ENCODE results near the gene FBXO31.
"Not testable (repeated sequence)": the region's sequence is repeated elsewhere in the genome, so short reads cannot be mapped to it uniquely, and the experiment has no call there.

Gene FBXO31

GRCh38 chr16:87389245-87389644 lies 5.7 kb upstream of the FBXO31 start:
- Histone ChIP-seq H3K9ac (ENCODE audit: insufficient read length, low read depth) (no peak overlapping the region), H3K27me3 (ENCODE audit: insufficient read depth, insufficient read length) (no peaks in the 10 kb centered on the region), H3K9me3 (ENCODE audit: insufficient read depth, low read length) (no peaks in the 10 kb centered on the region), H3K36me3 (ENCODE audit: insufficient read depth, insufficient read length, low read length) (no peaks in the 10 kb centered on the region), H3K4me1 (ENCODE audit: insufficient read depth, insufficient read length) (peaks cover 6% of the 10 kb centered on the region), H3K4me3 (ENCODE audit: insufficient read length, low read depth) (no peak overlapping the region)
- TF ChIP-seq SUZ12 (IDR thresholded peaks at IDR 0.05; ENCODE audit: extremely low read depth, insufficient read depth, insufficient read length), result no peak
- no peak for TF ChIP-seq YY1 (IDR thresholded peaks at IDR 0.05; ENCODE audit: insufficient read depth, insufficient read length)
- no peak for DNase-seq (ENCODE audit: low read depth, low spot score)

- no peaks in the 10 kb centered on the region for H3K36me3 ChIP-seq (ENCODE audit: insufficient read depth, insufficient read length, low read length)
- peaks cover 6% of the 10 kb centered on the region for H3K4me1 ChIP-seq (ENCODE audit: insufficient read depth, insufficient read length)
- TF ChIP-seq ZNF274 (IDR thresholded peaks at IDR 0.05; ENCODE audit: low read depth, low read length) (no peak), YY1 (IDR thresholded peaks at IDR 0.05; ENCODE audit: insufficient read depth, insufficient read length) (no peak), SUZ12 (IDR thresholded peaks at IDR 0.05; ENCODE audit: extremely low read depth, insufficient read depth, insufficient read length) (no peak)
- DNase-seq (ENCODE audit: low read depth, low spot score), result no peak
- peak overlapping the region; percentile 11 for H3K9ac ChIP-seq (ENCODE audit: insufficient read length, low read depth)
- H3K27me3 ChIP-seq (ENCODE audit: insufficient read depth, insufficient read length), result no peaks in the 10 kb centered on the region
- no peaks in the 10 kb centered on the region for H3K9me3 ChIP-seq (ENCODE audit: insufficient read depth, low read length)
- H3K4me3 ChIP-seq (ENCODE audit: insufficient read length, low read depth), result no peak overlapping the region
These were observed 5.2 kb upstream of the FBXO31 start for GRCh38 chr16:87388818-87389134.

GRCh38 chr16:87387942-87388817 lies 4.6 kb upstream of the FBXO31 start:
- TF ChIP-seq YY1 (IDR thresholded peaks at IDR 0.05; ENCODE audit: insufficient read depth, insufficient read length) (peak; percentile 97), ZNF274 (IDR thresholded peaks at IDR 0.05; ENCODE audit: low read depth, low read length) (no peak), SUZ12 (IDR thresholded peaks at IDR 0.05; ENCODE audit: extremely low read depth, insufficient read depth, insufficient read length) (no peak)
- Histone ChIP-seq H3K9ac (ENCODE audit: insufficient read length, low read depth) (peak overlapping the region; percentile 11), H3K4me1 (ENCODE audit: insufficient read depth, insufficient read length) (peaks cover 6% of the 10 kb centered on the region), H3K4me3 (ENCODE audit: insufficient read length, low read depth) (no peak overlapping the region), H3K9me3 (ENCODE audit: insufficient read depth, low read length) (no peaks in the 10 kb centered on the region), H3K27me3 (ENCODE audit: insufficient read depth, insufficient read length) (no peaks in the 10 kb centered on the region), H3K36me3 (ENCODE audit: insufficient read depth, insufficient read length, low read length) (no peaks in the 10 kb centered on the region)
- DNase-seq (ENCODE audit: low read depth, low spot score), result peak; percentile 96

- H3K4me1 ChIP-seq (ENCODE audit: insufficient read depth, insufficient read length); H3K27me3 ChIP-seq (ENCODE audit: insufficient read depth, insufficient read length); H3K36me3 ChIP-seq (ENCODE audit: insufficient read depth, insufficient read length, low read length); H3K9me3 ChIP-seq (ENCODE audit: insufficient read depth, low read length); DNase-seq (ENCODE audit: low read depth, low spot score): not testable (repeated sequence)
- Histone ChIP-seq H3K9ac (ENCODE audit: insufficient read length, low read depth) (peak overlapping the region; percentile 83), H3K4me3 (ENCODE audit: insufficient read length, low read depth) (peak overlapping the region; percentile 75)
These were observed 1.2 kb upstream of the FBXO31 start for GRCh38 chr16:87384875-87385167.

- H3K27me3 ChIP-seq (ENCODE audit: insufficient read depth, insufficient read length), result no peaks in the 10 kb centered on the region
- peak overlapping the region; percentile 75 for H3K4me3 ChIP-seq (ENCODE audit: insufficient read length, low read depth)
- DNase-seq (ENCODE audit: low read depth, low spot score), result no peak
- peaks cover 3% of the 10 kb centered on the region for H3K4me1 ChIP-seq (ENCODE audit: insufficient read depth, insufficient read length)
- peaks cover 3% of the 10 kb centered on the region for H3K36me3 ChIP-seq (ENCODE audit: insufficient read depth, insufficient read length, low read length)
- peaks cover 2% of the 10 kb centered on the region for H3K9me3 ChIP-seq (ENCODE audit: insufficient read depth, low read length)
- TF ChIP-seq YY1 (IDR thresholded peaks at IDR 0.05; ENCODE audit: insufficient read depth, insufficient read length), result peak; percentile 1
- TF ChIP-seq SUZ12 (IDR thresholded peaks at IDR 0.05; ENCODE audit: extremely low read depth, insufficient read depth, insufficient read length), result no peak
- no peak for TF ChIP-seq ZNF274 (IDR thresholded peaks at IDR 0.05; ENCODE audit: low read depth, low read length)
- H3K9ac ChIP-seq (ENCODE audit: insufficient read length, low read depth), result peak overlapping the region; percentile 83
These were observed 742 bp upstream of the FBXO31 start for GRCh38 chr16:87384162-87384874.

- H3K4me3 ChIP-seq (ENCODE audit: insufficient read length, low read depth), result peak overlapping the region; percentile 77
- TF ChIP-seq ZNF274 (IDR thresholded peaks at IDR 0.05; ENCODE audit: low read depth, low read length) (no peak), SUZ12 (IDR thresholded peaks at IDR 0.05; ENCODE audit: extremely low read depth, insufficient read depth, insufficient read length) (no peak), YY1 (IDR thresholded peaks at IDR 0.05; ENCODE audit: insufficient read depth, insufficient read length) (no peak)
- peaks cover 12% of the 10 kb centered on the region for H3K36me3 ChIP-seq (ENCODE audit: insufficient read depth, insufficient read length, low read length)
- peak overlapping the region; percentile 46 for H3K9ac ChIP-seq (ENCODE audit: insufficient read length, low read depth)
- no peaks in the 10 kb centered on the region for H3K27me3 ChIP-seq (ENCODE audit: insufficient read depth, insufficient read length)
- H3K9me3 ChIP-seq (ENCODE audit: insufficient read depth, low read length), result peaks cover 7% of the 10 kb centered on the region
- DNase-seq (ENCODE audit: low read depth, low spot score), result no peak
- no peaks in the 10 kb centered on the region for H3K4me1 ChIP-seq (ENCODE audit: insufficient read depth, insufficient read length)
These were observed 1.4 kb downstream of the FBXO31 start for GRCh38 chr16:87382023-87382785.

GRCh38 chr16:87380881-87381280 lies 2.7 kb downstream of the FBXO31 start:
- no peaks in the 10 kb centered on the region for H3K27me3 ChIP-seq (ENCODE audit: insufficient read depth, insufficient read length)
- H3K9me3 ChIP-seq (ENCODE audit: insufficient read depth, low read length), result peaks cover 7% of the 10 kb centered on the region
- H3K36me3 ChIP-seq (ENCODE audit: insufficient read depth, insufficient read length, low read length), result peaks cover 12% of the 10 kb centered on the region
- no peak overlapping the region for H3K4me3 ChIP-seq (ENCODE audit: insufficient read length, low read depth)
- H3K4me1 ChIP-seq (ENCODE audit: insufficient read depth, insufficient read length), result no peaks in the 10 kb centered on the region
- TF ChIP-seq ZNF274 (IDR thresholded peaks at IDR 0.05; ENCODE audit: low read depth, low read length) (no peak), SUZ12 (IDR thresholded peaks at IDR 0.05; ENCODE audit: extremely low read depth, insufficient read depth, insufficient read length) (no peak), YY1 (IDR thresholded peaks at IDR 0.05; ENCODE audit: insufficient read depth, insufficient read length) (no peak)
- no peak overlapping the region for H3K9ac ChIP-seq (ENCODE audit: insufficient read length, low read depth)
- DNase-seq (ENCODE audit: low read depth, low spot score), result no peak
